ENCODE measurements around the gene SV2C. TPM values are rescaled to one million over a fixed set of nuclear protein-coding genes. Genes with fewer than 3 reads are reported as not detected.

Gene SV2C
- total RNA-seq, 1 donor from 2014 or later, result under 0.01 TPM

- H3K9me3 ChIP-seq (ENCODE audit: control insufficient read depth in 3 of 3, low read length in 3 of 3), result no peaks in the 10 kb centered on the region
- no peak overlapping the region for H3K27ac ChIP-seq (ENCODE audit: low read depth, low read length)
- no peak overlapping the region for H3K4me3 ChIP-seq (ENCODE audit: low read length in 3 of 3)
- no peaks in the 10 kb centered on the region for H3K27me3 ChIP-seq (ENCODE audit: control insufficient read depth in 3 of 3, insufficient read depth in 3 of 3, low read length in 3 of 3)
- H3K36me3 ChIP-seq (ENCODE audit: control insufficient read depth in 3 of 3, insufficient read depth in 3 of 3, low read length in 3 of 3), result no peaks in the 10 kb centered on the region
- H3K9ac ChIP-seq (ENCODE audit: low read depth in 1 of 3, low read length in 3 of 3), result no peak overlapping the region
- H3K4me1 ChIP-seq (ENCODE audit: control insufficient read depth in 3 of 3, insufficient read depth in 3 of 3, low read length in 3 of 3), result no peaks in the 10 kb centered on the region
Observed at GRCh38 chr5:76197726-76198125, 114.5 kb downstream of the SV2C start.

GRCh38 chr5:76199336-76200318, 116.4 kb downstream of the SV2C start:
- no peaks in the 10 kb centered on the region for H3K9me3 ChIP-seq (ENCODE audit: control insufficient read depth in 3 of 3, low read length in 3 of 3)
- no peak overlapping the region for H3K4me3 ChIP-seq (ENCODE audit: low read length in 3 of 3)
- H3K9ac ChIP-seq (ENCODE audit: low read depth in 1 of 3, low read length in 3 of 3), result no peak overlapping the region
- no peaks in the 10 kb centered on the region for H3K36me3 ChIP-seq (ENCODE audit: control insufficient read depth in 3 of 3, insufficient read depth in 3 of 3, low read length in 3 of 3)
- H3K27ac ChIP-seq (ENCODE audit: low read depth, low read length), result no peak overlapping the region
- no peaks in the 10 kb centered on the region for H3K4me1 ChIP-seq (ENCODE audit: control insufficient read depth in 3 of 3, insufficient read depth in 3 of 3, low read length in 3 of 3)
- H3K27me3 ChIP-seq (ENCODE audit: control insufficient read depth in 3 of 3, insufficient read depth in 3 of 3, low read length in 3 of 3), result no peaks in the 10 kb centered on the region

- H3K27me3 ChIP-seq (ENCODE audit: control insufficient read depth in 3 of 3, insufficient read depth in 3 of 3, low read length in 3 of 3), result no peaks in the 10 kb centered on the region
- no peaks in the 10 kb centered on the region for H3K36me3 ChIP-seq (ENCODE audit: control insufficient read depth in 3 of 3, insufficient read depth in 3 of 3, low read length in 3 of 3)
- no peak overlapping the region for H3K4me3 ChIP-seq (ENCODE audit: low read length in 3 of 3)
Observed at GRCh38 chr5:76202182-76202581, 119.0 kb downstream of the SV2C start.

GRCh38 chr5:76204191-76204590, 121.0 kb downstream of the SV2C start:
- H3K36me3 ChIP-seq (ENCODE audit: control insufficient read depth in 3 of 3, insufficient read depth in 3 of 3, low read length in 3 of 3), result no peaks in the 10 kb centered on the region
- H3K27ac ChIP-seq (ENCODE audit: low read depth, low read length), result no peak overlapping the region
- H3K4me3 ChIP-seq (ENCODE audit: low read length in 3 of 3), result no peak overlapping the region
- H3K9ac ChIP-seq (ENCODE audit: low read depth in 1 of 3, low read length in 3 of 3), result no peak overlapping the region
- H3K27me3 ChIP-seq (ENCODE audit: control insufficient read depth in 3 of 3, insufficient read depth in 3 of 3, low read length in 3 of 3), result no peaks in the 10 kb centered on the region
- H3K4me1 ChIP-seq (ENCODE audit: control insufficient read depth in 3 of 3, insufficient read depth in 3 of 3, low read length in 3 of 3), result no peaks in the 10 kb centered on the region
- no peaks in the 10 kb centered on the region for H3K9me3 ChIP-seq (ENCODE audit: control insufficient read depth in 3 of 3, low read length in 3 of 3)

More at GRCh38 chr5:76202182-76202581, 119.0 kb downstream of the SV2C start:
- Histone ChIP-seq H3K9ac (ENCODE audit: low read depth in 1 of 3, low read length in 3 of 3) (no peak overlapping the region), H3K9me3 (ENCODE audit: control insufficient read depth in 3 of 3, low read length in 3 of 3) (no peaks in the 10 kb centered on the region), H3K27ac (ENCODE audit: low read depth, low read length) (no peak overlapping the region), H3K4me1 (ENCODE audit: control insufficient read depth in 3 of 3, insufficient read depth in 3 of 3, low read length in 3 of 3) (no peaks in the 10 kb centered on the region)

GRCh38 chr5:76204713-76205112, 121.5 kb downstream of the SV2C start:
- Histone ChIP-seq H3K4me1 (ENCODE audit: control insufficient read depth in 3 of 3, insufficient read depth in 3 of 3, low read length in 3 of 3) (no peaks in the 10 kb centered on the region), H3K27ac (ENCODE audit: low read depth, low read length) (no peak overlapping the region), H3K9me3 (ENCODE audit: control insufficient read depth in 3 of 3, low read length in 3 of 3) (peaks cover 0 to 2% (median 0%) of the 10 kb centered on the region in 3 donors), H3K36me3 (ENCODE audit: control insufficient read depth in 3 of 3, insufficient read depth in 3 of 3, low read length in 3 of 3) (no peaks in the 10 kb centered on the region), H3K27me3 (ENCODE audit: control insufficient read depth in 3 of 3, insufficient read depth in 3 of 3, low read length in 3 of 3) (no peaks in the 10 kb centered on the region), H3K4me3 (ENCODE audit: low read length in 3 of 3) (no peak overlapping the region), H3K9ac (ENCODE audit: low read depth in 1 of 3, low read length in 3 of 3) (no peak overlapping the region)

- H3K27ac ChIP-seq (ENCODE audit: low read depth, low read length), result no peak overlapping the region
- H3K36me3 ChIP-seq (ENCODE audit: control insufficient read depth in 3 of 3, insufficient read depth in 3 of 3, low read length in 3 of 3), result no peaks in the 10 kb centered on the region
- H3K9me3 ChIP-seq (ENCODE audit: control insufficient read depth in 3 of 3, low read length in 3 of 3), result peaks cover 0 to 2% (median 0%) of the 10 kb centered on the region in 3 donors
- H3K27me3 ChIP-seq (ENCODE audit: control insufficient read depth in 3 of 3, insufficient read depth in 3 of 3, low read length in 3 of 3), result no peaks in the 10 kb centered on the region
- H3K9ac ChIP-seq (ENCODE audit: low read depth in 1 of 3, low read length in 3 of 3), result no peak overlapping the region
- no peaks in the 10 kb centered on the region for H3K4me1 ChIP-seq (ENCODE audit: control insufficient read depth in 3 of 3, insufficient read depth in 3 of 3, low read length in 3 of 3)
- no peak overlapping the region for H3K4me3 ChIP-seq (ENCODE audit: low read length in 3 of 3)
Observed at GRCh38 chr5:76207120-76207519, 123.9 kb downstream of the SV2C start.

GRCh38 chr5:76209297-76209696, 126.1 kb downstream of the SV2C start:
- Histone ChIP-seq H3K27me3 (ENCODE audit: control insufficient read depth in 3 of 3, insufficient read depth in 3 of 3, low read length in 3 of 3) (no peaks in the 10 kb centered on the region), H3K4me1 (ENCODE audit: control insufficient read depth in 3 of 3, insufficient read depth in 3 of 3, low read length in 3 of 3) (no peaks in the 10 kb centered on the region), H3K27ac (ENCODE audit: low read depth, low read length) (no peak overlapping the region), H3K9me3 (ENCODE audit: control insufficient read depth in 3 of 3, low read length in 3 of 3) (peaks cover 0 to 2% (median 0%) of the 10 kb centered on the region in 3 donors), H3K36me3 (ENCODE audit: control insufficient read depth in 3 of 3, insufficient read depth in 3 of 3, low read length in 3 of 3) (no peaks in the 10 kb centered on the region), H3K9ac (ENCODE audit: low read depth in 1 of 3, low read length in 3 of 3) (no peak overlapping the region), H3K4me3 (ENCODE audit: low read length in 3 of 3) (no peak overlapping the region)

GRCh38 chr5:76210946-76211345, 127.8 kb downstream of the SV2C start:
- H3K9ac ChIP-seq (ENCODE audit: low read depth in 1 of 3, low read length in 3 of 3), result no peak overlapping the region
- H3K9me3 ChIP-seq (ENCODE audit: control insufficient read depth in 3 of 3, low read length in 3 of 3), result peaks cover 0 to 2% (median 0%) of the 10 kb centered on the region in 3 donors
- H3K36me3 ChIP-seq (ENCODE audit: control insufficient read depth in 3 of 3, insufficient read depth in 3 of 3, low read length in 3 of 3), result no peaks in the 10 kb centered on the region
- H3K27ac ChIP-seq (ENCODE audit: low read depth, low read length), result no peak overlapping the region
- no peak overlapping the region for H3K4me3 ChIP-seq (ENCODE audit: low read length in 3 of 3)
- H3K27me3 ChIP-seq (ENCODE audit: control insufficient read depth in 3 of 3, insufficient read depth in 3 of 3, low read length in 3 of 3), result no peaks in the 10 kb centered on the region
- H3K4me1 ChIP-seq (ENCODE audit: control insufficient read depth in 3 of 3, insufficient read depth in 3 of 3, low read length in 3 of 3), result no peaks in the 10 kb centered on the region

- Histone ChIP-seq H3K9me3 (ENCODE audit: control insufficient read depth in 3 of 3, low read length in 3 of 3) (peaks cover 0 to 2% (median 0%) of the 10 kb centered on the region in 3 donors), H3K4me3 (ENCODE audit: low read length in 3 of 3) (no peak overlapping the region), H3K4me1 (ENCODE audit: control insufficient read depth in 3 of 3, insufficient read depth in 3 of 3, low read length in 3 of 3) (no peaks in the 10 kb centered on the region), H3K9ac (ENCODE audit: low read depth in 1 of 3, low read length in 3 of 3) (no peak overlapping the region), H3K27ac (ENCODE audit: low read depth, low read length) (no peak overlapping the region), H3K36me3 (ENCODE audit: control insufficient read depth in 3 of 3, insufficient read depth in 3 of 3, low read length in 3 of 3) (no peaks in the 10 kb centered on the region), H3K27me3 (ENCODE audit: control insufficient read depth in 3 of 3, insufficient read depth in 3 of 3, low read length in 3 of 3) (no peaks in the 10 kb centered on the region)
Observed at GRCh38 chr5:76213858-76214257, 130.7 kb downstream of the SV2C start.

GRCh38 chr5:76216748-76217147, 133.6 kb downstream of the SV2C start:
- Histone ChIP-seq H3K27ac (ENCODE audit: low read depth, low read length) (no peak overlapping the region), H3K4me3 (ENCODE audit: low read length in 3 of 3) (no peak overlapping the region), H3K4me1 (ENCODE audit: control insufficient read depth in 3 of 3, insufficient read depth in 3 of 3, low read length in 3 of 3) (no peaks in the 10 kb centered on the region)

More at GRCh38 chr5:76216748-76217147, 133.6 kb downstream of the SV2C start:
- Histone ChIP-seq H3K9ac (ENCODE audit: low read depth in 1 of 3, low read length in 3 of 3) (no peak overlapping the region), H3K27me3 (ENCODE audit: control insufficient read depth in 3 of 3, insufficient read depth in 3 of 3, low read length in 3 of 3) (no peaks in the 10 kb centered on the region), H3K9me3 (ENCODE audit: control insufficient read depth in 3 of 3, low read length in 3 of 3) (no peaks in the 10 kb centered on the region), H3K36me3 (ENCODE audit: control insufficient read depth in 3 of 3, insufficient read depth in 3 of 3, low read length in 3 of 3) (no peaks in the 10 kb centered on the region)
